GM19240 (cell line): ENCODE measurements around the gene PIGQ.

Source experiments
- DNase-seq: peaks from one replicate; pipeline ENCODE4 v3.0.0; 2011; ENCODE audit warnings: low spot score; ENCODE audit not compliant: insufficient read length

The PIGQ gene

GRCh38 chr16:567373-568256 is 2.2 kb upstream of the PIGQ start:
- DNase-seq = no peak

GRCh38 chr16:568401-569258 is 1.1 kb upstream of the PIGQ start:
- no peak for DNase-seq

GRCh38 chr16:572865-573650 is 3.3 kb downstream of the PIGQ start:
- no peak for DNase-seq

- DNase-seq = no peak
Measured at GRCh38 chr16:574021-574760, 4.4 kb downstream of the PIGQ start.

GRCh38 chr16:575354-576196 is 5.8 kb downstream of the PIGQ start:
- no peak for DNase-seq

- no peak for DNase-seq
Measured at GRCh38 chr16:576197-576822, 6.5 kb downstream of the PIGQ start.

GRCh38 chr16:576823-577201 is 7.0 kb downstream of the PIGQ start:
- no peak for DNase-seq

- DNase-seq = no peak
Measured at GRCh38 chr16:577796-578195, 8.0 kb downstream of the PIGQ start.

- DNase-seq = no peak
Measured at GRCh38 chr16:578232-578869, 8.6 kb downstream of the PIGQ start.

- DNase-seq = peak; percentile 76
Measured at GRCh38 chr16:578870-579405, 9.2 kb downstream of the PIGQ start.

- no peak for DNase-seq
Measured at GRCh38 chr16:580141-580945, 10.6 kb downstream of the PIGQ start.

- DNase-seq = no peak
Measured at GRCh38 chr16:580946-581498, 11.3 kb downstream of the PIGQ start.

- DNase-seq = no peak
Measured at GRCh38 chr16:582218-582613, 12.4 kb downstream of the PIGQ start.

GRCh38 chr16:582614-583331 is 13.0 kb downstream of the PIGQ start:
- no peak for DNase-seq

- no peak for DNase-seq
Measured at GRCh38 chr16:583470-583814, 13.7 kb downstream of the PIGQ start.

- no peak for DNase-seq
Measured at GRCh38 chr16:583815-584591, 14.2 kb downstream of the PIGQ start.
